HG03575 (cell line): ENCODE results near the gene COL23A1.
A peak's percentile ranks its signal among the peaks of the same experiment; 100 is the strongest.

Source experiments
- ATAC-seq: cut with Tn5 transposase; IDR thresholded peaks from one replicate; pipeline ENCODE4 v1.9.1; 2021; ENCODE audit not compliant: unreplicated experiment, insufficient number of reproducible peaks, low FRiP score; ENCODE audit errors: extremely low read depth

Gene COL23A1

GRCh38 chr5:178211095-178212048 is 378.8 kb downstream of the COL23A1 start:
- ATAC-seq = no peak

GRCh38 chr5:178210686-178211085 is 379.5 kb downstream of the COL23A1 start:
- no peak for ATAC-seq

- no peak for ATAC-seq
Measured at GRCh38 chr5:178210073-178210535, 380.1 kb downstream of the COL23A1 start.

- ATAC-seq = no peak
Measured at GRCh38 chr5:178209334-178210072, 380.7 kb downstream of the COL23A1 start.

- no peak for ATAC-seq
Measured at GRCh38 chr5:178208540-178209227, 381.5 kb downstream of the COL23A1 start.

- no peak for ATAC-seq
Measured at GRCh38 chr5:178207917-178208280, 382.3 kb downstream of the COL23A1 start.

GRCh38 chr5:178207183-178207916 is 382.8 kb downstream of the COL23A1 start:
- ATAC-seq = no peak

GRCh38 chr5:178206166-178207101 is 383.8 kb downstream of the COL23A1 start:
- ATAC-seq = no peak

GRCh38 chr5:178205749-178206047 is 384.5 kb downstream of the COL23A1 start:
- no peak for ATAC-seq

- no peak for ATAC-seq
Measured at GRCh38 chr5:178204935-178205748, 385.1 kb downstream of the COL23A1 start.

- ATAC-seq = peak; percentile 63
Measured at GRCh38 chr5:178204182-178204934, 385.8 kb downstream of the COL23A1 start, which contains the start of gene HNRNPAB. Gene HNRNPAB (plus strand): TSS chr5:178204533. CDS start chr5:178204838, 305 bp downstream.

- no peak for ATAC-seq
Measured at GRCh38 chr5:178203670-178204181, 386.5 kb downstream of the COL23A1 start.

- no peak for ATAC-seq
Measured at GRCh38 chr5:178202541-178202940, 387.7 kb downstream of the COL23A1 start.

GRCh38 chr5:178201927-178202235 is 388.3 kb downstream of the COL23A1 start:
- no peak for ATAC-seq

GRCh38 chr5:178201221-178201926 is 388.8 kb downstream of the COL23A1 start:
- ATAC-seq = no peak
